HG03039 (cell line): ENCODE results near the gene FLNB.

Experiments used
- ATAC-seq: cut with Tn5 transposase; IDR thresholded peaks from one replicate; pipeline ENCODE4 v1.9.1; 2021; ENCODE audit warnings: mild to moderate bottlenecking, moderate library complexity; ENCODE audit not compliant: unreplicated experiment

The FLNB gene

DNA sequence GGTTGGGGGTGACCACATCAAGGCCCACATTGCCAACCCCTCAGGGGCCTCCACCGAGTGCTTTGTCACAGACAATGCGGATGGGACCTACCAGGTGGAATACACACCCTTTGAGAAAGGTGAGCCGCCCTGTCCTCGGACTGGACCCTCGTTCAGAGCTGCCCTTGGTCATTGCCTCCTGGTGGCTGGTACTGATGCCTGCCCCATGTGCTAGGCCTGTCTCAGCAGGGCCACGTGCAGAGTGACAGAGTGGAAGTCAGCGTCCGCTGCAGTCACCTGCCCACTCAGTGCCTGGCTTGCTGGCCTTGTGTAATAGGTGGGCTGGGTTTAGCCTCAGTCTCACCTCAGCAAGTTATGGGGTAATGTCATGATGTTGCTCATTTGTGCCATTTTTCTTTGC lies 116.2 kb downstream of the FLNB start:
- no peak for ATAC-seq

GRCh38 chr3:58129041-58129770 lies 121.0 kb downstream of the FLNB start:
- no peak for ATAC-seq

- no peak for ATAC-seq
Measured at GRCh38 chr3:58130591-58130990, 122.4 kb downstream of the FLNB start.

GRCh38 chr3:58131101-58131825 lies 123.0 kb downstream of the FLNB start:
- no peak for ATAC-seq

- ATAC-seq, result no peak
Measured at GRCh38 chr3:58132850-58133249, 124.6 kb downstream of the FLNB start.

- ATAC-seq, result no peak
Measured at GRCh38 chr3:58134468-58134867, 126.2 kb downstream of the FLNB start.

DNA sequence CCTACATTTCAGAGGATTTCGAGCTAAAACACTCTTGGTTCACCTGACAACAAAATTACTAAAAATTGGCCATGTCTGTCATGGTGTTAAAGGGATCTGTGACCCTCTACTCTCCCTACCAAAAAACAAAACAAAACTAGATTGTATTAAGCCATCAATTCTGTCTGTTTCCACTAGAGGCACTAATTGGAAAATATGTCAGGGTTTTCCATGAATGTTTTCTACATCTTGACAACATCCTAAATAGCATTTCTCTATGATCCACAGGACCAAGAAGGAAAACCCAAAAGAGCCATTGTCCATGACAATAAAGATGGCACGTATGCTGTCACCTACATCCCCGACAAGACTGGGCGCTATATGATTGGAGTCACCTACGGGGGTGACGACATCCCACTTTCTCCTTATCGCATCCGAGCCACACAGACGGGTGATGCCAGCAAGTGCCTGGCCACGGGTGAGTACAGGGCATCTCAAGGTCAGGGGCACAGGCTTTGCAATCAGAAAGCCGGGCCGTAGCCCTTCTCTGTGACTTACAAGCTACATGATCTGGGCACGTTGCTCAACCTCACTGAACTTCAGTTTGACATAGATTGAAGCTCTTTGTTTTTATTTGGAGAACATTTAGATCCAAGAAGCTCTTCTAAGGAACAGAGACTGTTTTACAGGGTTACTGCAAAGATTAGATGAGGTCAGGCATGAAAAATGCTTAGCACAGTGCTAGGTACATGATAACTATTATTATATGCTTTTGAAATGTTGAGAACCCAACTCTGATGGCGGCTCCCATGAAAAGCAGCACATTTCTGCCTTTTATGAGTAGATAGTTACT lies 127.7 kb downstream of the FLNB start:
- no peak for ATAC-seq

- ATAC-seq, result no peak
Measured at GRCh38 chr3:58137306-58137705, 129.1 kb downstream of the FLNB start.

DNA sequence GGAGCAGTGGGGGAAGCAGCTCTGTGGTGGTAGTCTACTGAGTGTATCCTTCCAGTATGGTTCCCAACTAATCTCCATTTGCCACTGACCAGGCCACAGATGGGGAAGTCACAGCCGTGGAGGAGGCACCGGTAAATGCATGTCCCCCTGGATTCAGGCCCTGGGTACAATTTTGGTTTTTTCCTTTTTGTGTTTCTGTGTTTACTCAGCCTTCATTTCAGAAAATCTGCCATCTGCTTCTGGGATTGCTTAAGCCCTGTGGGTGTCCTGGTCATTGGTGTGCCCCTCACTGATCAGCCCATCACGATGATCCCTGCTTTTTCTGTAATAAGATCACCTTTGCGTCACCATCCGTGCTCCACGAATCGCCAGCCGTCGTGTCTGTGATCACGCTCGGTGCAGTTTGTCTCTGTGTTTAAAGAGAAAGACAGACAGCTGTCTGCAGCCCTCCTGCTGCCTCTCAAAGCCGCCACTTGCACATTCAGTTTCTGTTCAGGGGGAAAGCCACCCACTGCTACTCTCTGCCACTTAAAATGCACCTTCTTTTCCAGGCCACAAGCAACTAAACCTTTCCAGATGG lies 133.6 kb downstream of the FLNB start:
- no peak for ATAC-seq

- ATAC-seq, result no peak
Measured at GRCh38 chr3:58143417-58144055, 135.3 kb downstream of the FLNB start.

DNA sequence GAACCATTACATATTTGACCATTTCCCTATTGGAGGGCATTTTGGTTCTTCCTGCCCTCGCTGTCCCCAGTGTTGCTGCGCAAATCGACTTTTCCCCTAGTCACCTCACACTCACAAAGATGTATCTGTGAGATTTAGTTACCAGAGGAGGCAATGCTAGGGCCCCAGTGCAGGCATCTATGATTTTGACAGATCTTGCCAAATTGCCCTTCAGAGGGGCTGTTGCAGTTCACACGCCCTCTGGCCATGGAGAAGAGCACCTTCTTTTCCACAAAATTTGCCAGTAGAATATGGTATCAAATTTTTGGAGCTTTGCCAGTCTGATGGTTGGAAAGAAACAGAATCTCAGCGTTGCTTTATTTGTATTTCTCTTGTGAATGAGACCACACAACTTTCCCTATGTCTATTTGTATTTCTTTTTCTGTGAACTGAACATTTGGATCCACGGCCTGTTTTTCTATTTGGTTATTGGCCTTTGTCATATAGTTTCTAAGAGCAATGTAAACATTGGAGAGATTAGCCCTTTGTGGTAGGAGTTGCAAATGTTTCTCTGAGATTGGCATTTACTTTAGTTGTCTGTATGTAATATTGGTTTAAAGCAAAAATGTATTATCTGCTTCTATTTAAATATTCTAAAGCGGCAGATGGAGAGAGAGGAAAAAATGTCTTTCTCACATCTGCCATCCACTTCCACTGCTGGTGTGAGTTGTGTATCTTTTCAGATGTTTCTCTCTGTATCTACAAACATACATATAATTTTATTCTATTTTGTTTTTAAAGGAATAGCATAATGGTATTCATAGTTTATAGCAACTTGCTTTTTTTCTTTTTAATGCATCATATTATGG lies 136.5 kb downstream of the FLNB start:
- no peak for ATAC-seq

GRCh38 chr3:58148049-58148448 lies 139.8 kb downstream of the FLNB start:
- no peak for ATAC-seq

- no peak for ATAC-seq
Measured at GRCh38 chr3:58150130-58150809, 142.0 kb downstream of the FLNB start.

GRCh38 chr3:58150810-58151199 lies 142.6 kb downstream of the FLNB start:
- no peak for ATAC-seq

DNA sequence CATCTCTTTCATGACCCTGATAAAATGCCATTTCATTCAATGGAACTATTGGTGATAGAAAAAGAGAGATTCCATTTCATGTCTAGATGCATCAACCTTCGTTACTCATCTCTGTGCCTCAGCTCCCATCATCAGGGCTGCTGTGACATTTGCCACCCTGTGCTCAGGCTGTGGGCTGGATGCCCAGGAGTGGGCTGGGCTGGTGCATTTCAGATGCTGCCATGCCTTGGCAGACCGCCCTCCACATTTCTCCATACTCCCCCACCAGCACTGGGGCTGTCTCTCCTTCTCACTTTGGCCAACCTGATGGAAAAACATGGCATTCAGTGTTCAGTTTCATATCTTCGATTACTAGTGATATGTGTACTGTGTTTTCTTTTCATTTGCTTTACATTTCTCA lies 143.4 kb downstream of the FLNB start:
- ATAC-seq, result no peak

DNA sequence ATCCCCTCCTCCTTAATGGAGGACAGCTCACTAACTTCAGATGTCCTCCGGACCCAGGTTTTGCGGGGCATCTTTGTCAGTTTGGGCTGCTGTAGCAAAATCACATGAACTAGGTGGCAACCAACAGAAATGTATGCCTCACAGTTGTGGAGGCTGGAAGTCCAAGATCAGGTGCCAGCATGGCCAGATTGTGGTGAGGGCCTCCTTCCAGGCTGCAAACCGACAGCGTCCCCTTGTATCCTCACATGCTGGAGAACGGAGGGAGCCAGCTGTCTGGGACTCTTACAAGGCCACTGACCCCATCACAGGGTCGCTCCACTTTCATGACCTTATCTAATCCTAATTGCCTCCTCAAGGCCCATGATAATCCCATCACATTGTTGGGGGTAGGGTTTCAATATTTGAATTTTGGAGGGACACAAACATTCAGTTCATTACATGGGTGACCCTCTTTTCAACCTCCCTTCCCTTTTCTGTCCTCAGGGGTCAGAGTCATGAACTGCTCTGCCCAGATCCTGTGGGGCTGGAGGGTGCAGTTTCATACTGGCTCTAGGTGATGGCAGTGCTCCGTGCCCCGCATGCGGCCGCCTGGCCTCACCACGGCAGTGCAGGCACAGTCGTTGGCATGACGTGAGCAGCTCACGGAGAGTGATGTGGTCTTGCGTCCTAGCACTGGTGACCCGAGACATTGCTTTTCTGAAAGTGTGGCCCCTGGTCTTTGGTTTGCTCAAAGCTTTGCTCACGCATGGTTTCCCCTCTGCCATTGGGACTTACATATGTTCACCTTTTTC lies 144.2 kb downstream of the FLNB start:
- ATAC-seq, result no peak

GRCh38 chr3:58153371-58153770 lies 145.1 kb downstream of the FLNB start:
- ATAC-seq, result no peak

GRCh38 chr3:58154626-58155449 lies 146.6 kb downstream of the FLNB start:
- ATAC-seq, result no peak
